ENCODE results near the gene KCTD2.

The KCTD2 gene

GRCh38 chr17:75110234-75110937, 63.4 kb downstream of the KCTD2 start:
- in situ Hi-C loops (cut with MboI; ENCODE audit: low pct_unique_long_range_greater_than_20kb, low sequenced_read_pairs): no loop called here
- no peak for DNase-seq

DNA sequence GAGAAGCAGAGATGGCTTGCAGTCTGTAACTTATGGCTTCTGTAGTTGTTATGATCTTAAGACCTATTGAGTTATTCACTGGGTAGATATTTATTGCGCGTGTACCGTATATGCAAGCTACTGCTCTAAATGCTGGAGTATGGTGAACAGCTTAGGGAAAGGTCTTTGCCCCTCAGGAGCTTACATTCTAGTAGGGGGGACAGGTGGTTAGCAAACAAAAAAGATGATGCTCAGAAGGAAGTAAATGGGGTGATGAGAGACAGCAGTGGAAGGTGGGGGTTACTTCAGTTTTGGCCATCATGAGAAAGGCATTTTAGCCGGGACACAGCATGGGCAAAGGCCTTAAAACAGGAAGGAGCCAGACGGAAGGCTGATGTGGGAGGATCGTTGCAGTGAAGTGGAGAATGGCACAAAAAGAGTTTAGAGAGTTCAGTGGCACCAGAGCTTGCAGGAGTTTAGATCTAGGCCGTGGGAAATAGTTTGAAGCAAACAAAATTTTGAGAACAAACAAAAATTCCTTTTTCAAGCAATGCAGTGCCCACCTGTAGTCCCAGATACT, 64.8 kb downstream of the KCTD2 start:
- in situ Hi-C loops (cut with MboI; ENCODE audit: low pct_unique_long_range_greater_than_20kb, low sequenced_read_pairs): no loop called here
- peak; percentile 67 for DNase-seq

- in situ Hi-C loops (cut with MboI; ENCODE audit: low pct_unique_long_range_greater_than_20kb, low sequenced_read_pairs): no loop called here
- peak; percentile 96 for DNase-seq
Measured at GRCh38 chr17:75113798-75114551, 67.0 kb downstream of the KCTD2 start.

DNA sequence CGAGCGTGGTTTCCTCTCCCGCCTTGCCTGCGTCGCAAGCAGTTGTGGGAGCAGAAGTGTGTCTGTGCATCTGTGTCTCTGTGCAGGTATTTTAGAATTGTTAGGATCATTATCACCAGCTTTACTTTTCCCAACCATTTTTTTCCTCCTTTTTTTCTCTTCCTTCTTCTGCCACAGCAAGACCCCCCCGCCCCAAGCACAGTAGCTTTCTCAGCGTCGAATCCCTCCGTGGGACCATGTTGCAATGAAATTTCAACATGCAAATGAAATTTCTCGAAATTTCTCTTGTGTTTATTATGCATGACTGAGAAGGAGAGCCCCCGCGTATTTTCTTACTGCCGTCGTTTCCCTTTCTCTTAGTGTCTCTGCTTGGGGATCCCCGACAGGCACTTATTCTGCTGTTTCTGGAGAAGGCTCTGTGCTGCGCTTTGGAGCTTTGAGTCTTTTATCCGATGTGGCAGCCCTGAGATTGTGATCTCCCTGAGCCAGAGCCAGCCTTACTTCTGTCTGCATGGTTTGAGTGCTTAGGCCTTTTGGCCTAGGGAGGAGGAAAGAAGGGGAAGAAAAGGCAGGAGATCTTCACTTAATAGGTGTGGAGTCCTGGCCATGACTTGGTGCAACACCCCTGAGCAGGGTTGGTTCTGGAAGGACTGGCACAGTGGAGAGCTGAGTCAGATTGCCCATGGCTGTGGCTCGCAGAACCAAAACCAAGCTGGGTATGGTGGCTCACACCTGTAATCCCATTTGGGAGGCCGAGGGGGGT, 67.7 kb downstream of the KCTD2 start:
- no peak for DNase-seq
- in situ Hi-C loops (cut with MboI; ENCODE audit: low pct_unique_long_range_greater_than_20kb, low sequenced_read_pairs): no loop called here
